Measurements from ENCODE around the gene PACSIN2.

The PACSIN2 gene

DNA sequence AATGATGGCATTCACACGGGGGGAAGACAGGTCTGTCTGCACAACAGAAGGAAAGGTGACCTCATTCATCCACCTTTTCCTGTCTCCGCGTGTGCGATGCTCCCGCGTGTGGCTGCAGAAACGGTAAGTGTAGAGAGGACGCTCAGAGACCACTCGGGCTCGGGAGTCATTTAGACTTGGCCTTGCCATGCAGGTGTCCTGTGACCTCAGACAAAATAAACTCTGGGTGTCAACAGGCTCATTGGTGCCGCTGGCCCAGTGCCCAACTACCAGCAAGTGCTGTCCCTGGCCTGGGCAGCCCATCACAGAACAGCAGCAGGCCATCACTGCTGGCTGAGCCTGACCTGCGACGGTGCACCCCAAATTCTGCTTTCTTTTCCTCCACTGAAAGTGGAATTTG lies 109.7 kb downstream of the PACSIN2 start:
- DNase-seq: no peak

DNA sequence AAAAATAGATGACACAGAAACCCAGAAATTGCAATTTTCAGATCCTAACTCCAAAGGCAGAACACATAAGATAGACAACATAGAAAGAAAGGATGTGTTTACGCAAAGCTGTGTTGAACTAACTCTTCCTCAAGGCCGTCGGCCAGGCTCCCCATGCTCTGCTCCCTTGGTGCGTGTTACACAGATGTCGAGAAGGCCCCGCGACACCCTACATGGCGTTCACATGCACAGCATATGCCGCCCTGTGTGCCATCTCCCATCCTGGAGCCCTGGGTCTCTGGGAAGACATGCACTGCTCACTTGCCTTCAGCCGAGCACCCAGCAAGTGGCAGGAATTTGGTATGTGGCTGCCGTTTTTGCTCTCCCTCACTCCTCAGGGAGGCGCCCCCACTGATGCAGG lies 110.9 kb downstream of the PACSIN2 start:
- DNase-seq: no peak

DNA sequence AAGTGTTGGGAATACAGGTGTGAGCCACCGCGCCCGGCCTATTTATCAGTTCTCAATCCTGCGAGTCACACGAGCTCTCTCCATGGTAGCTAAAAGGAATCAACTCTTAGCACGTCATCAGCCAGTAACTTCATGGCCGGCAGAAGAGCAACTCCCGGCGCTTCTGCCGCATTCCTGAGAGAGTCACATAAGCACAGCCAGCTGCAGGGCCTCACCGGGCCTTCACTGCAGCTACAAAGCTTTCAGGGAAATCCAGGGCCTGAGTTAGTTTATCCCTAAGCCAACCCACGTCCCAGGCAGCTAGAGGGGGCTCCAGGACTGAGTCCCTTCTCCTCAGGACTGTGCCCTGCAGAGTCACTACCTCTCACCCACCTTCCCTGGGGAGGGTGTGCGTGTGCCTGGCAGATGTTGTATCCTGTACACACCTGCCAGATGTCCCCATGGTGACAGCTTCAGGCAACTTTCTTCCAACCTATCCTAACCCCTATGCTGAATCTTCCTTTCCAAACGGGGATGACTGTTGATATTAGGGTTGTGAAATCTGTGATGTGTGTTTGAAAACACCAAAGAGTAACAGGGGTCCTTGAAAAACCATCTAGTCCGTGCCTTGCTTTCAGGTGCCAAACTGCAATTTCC lies 112.0 kb downstream of the PACSIN2 start:
- DNase-seq: no peak

DNA sequence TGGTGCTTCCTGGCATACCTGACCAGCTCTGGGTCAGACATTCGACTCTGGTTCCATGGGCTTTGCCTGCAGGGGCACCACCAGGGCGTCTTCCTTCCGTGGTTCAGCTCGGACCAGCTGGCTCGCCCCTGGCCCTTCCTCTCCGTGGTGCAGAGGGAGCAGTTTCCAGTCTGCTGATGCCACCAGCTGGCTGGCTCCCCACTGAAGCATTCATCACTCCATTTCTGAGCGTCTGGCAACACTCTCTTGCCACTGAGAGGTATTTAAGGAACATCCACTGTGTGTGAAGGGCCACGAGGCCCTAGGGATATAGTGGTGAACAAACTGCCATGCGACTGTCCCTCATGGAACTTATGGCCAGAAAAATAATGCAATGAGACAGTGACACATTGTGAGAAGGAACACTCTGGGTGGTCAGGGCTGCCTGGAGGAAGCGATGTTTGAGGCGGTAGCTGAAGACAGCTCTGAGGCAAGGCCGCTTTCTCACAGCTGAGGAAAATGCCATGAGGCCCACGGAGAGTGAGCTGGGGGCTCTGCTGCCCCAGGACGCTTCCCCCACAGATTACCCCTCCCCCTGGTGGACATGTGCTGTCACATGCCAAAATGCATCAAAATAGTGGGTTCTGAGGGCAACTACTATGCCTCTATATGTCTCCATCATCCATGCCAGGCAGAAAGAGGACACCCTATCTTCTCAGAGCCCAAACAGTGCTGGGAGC lies 113.0 kb downstream of the PACSIN2 start:
- DNase-seq: no peak

DNA sequence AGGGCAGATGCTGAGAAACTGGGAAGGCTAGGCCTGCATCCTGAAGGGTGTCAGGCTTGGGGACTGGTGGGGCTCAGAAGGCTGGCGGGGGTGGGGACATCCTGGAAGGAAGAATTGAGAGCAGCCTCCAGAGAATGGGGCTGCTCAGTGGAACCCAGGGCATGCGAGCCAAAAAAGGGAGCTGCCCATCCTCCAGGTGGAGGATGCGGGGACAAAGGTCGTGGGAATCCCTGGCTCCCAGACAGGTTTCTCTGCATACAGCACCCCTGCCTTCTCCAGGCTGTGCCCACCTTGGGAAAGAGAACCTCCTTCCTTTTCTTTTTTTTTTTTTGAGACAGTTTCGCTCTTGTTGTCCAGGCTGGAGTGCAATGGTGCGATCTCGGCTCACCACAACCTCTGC lies 117.0 kb downstream of the PACSIN2 start:
- no peak for DNase-seq

DNA sequence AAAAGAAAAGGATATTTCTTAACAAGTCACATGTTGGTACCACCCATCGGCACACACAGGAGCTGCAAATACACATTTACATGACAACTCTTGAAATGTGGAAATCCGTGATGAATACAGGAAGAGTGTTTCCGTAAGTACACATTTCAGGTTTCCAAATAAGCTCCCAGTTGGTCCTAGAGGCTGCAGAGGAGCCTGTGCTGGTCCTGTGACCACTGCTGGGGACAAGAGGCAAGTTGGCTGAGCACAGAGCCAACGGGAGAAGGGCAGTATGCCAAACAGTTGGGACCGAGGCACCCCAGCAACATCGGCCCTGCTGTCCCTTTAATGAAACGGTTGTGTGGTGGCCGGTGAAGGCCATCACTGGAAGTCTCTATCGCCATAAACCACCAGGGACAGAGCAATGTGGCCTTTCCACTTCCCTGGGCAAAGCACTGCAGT lies 119.4 kb downstream of the PACSIN2 start:
- DNase-seq: no peak

DNA sequence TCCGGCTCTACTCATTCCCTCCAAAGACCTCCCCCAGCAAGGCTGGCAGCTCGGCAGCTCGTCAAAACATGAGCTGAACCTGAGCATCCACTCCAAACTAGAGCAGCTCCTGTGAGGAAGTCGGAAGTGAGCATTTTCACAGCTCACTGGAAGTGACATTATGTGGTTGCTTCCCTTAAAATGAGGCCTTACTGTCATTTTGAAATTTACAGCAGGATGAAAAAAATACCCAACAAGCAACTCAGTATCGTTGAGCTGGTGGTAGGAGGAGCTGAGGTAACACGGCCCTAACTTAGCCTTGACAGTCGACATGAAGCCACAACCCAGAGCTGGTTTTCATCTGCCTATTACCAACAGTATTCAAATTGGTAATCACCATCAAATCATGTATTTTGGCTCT lies 119.9 kb downstream of the PACSIN2 start:
- DNase-seq: no peak

DNA sequence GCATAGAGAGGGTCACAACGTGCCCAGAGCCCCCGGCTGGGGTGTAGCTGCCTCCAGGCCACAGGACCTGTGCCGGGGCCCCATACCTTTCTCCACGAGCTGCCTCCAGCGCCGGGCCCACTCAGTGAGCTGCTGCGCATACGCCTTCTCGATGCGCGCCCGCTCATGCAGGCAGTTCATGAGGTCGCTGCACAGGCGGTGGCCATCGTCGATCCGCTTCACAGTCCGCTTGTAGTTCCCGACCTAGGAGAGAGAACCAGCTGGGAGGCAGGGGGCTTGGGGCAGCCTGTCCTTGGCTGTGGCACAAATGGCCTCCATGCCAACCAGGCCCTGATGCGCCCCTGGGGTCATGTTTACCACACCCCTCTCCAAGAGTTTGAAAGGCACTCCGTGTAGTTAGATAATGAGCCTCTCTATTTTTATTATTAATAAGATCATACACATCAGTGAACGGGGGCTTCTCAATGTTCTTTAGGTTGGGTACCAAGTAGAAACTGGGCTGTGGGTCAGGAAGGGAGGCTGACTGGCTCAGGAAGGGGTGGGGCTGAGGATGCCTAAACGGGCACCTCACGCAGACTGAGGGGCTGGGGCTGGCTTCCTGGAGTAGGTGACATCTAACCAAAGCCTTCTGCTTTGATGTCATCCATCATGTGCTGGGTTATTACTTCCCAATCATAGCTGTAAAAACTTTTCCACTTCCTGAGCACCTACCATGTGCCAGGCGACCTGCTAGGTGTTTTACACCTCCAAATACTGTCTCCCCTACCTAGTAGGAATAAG lies 121.4 kb downstream of the PACSIN2 start:
- no peak for DNase-seq

DNA sequence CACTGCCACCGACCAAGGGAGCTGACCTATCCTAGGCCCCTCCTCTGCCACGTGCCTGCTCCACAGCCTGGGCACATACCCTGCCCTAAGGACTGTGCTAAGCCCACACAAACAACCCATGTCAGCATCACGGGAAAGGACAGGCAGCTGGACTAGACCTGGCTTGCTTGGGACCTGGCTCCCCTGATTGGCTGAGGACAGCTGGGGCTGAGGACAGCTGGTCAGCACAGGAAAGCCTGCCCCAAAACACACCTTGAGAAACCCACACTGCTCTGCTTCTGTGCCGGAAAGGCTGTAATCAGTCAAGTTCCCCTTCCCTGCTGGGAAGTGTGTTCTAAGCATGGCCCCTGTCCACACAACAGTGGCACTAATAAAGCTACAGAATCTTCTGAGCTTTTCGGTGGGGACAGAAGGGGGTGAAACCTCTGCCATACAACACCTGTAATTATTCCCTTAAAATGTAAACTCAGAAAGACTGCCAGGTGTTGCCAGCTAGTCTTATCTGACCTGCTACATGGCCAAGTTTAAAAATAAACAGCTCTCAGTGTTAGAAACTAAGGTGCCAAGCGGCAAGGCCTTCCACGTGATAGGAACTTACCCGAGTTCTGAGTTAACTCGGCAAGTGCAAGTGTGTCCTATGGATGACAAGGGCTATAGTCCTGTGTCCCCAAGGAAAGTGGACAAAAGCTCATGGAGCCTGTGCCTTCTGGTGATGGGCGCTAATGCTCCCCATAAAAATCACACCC lies 122.2 kb downstream of the PACSIN2 start:
- DNase-seq: no peak

DNA sequence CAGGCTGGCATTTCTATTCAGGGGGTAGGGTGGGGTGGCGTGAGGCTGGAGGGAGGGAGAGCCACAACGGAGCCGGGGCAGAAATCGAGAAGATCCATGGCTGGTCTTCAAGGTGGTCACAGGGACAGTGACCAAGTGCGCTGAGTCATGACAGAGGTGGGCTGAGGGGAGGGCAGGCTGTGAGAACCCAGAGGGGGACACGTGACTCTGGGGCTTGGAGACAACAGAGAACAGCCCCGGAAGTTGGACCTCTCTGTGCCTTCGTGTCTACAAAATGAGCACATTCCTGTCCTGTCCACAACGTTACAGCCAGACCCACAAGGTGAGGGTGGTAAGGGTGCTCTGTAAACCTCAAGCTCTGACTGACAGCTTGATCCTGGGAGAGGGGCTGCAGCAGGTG lies 122.8 kb downstream of the PACSIN2 start:
- DNase-seq: no peak

DNA sequence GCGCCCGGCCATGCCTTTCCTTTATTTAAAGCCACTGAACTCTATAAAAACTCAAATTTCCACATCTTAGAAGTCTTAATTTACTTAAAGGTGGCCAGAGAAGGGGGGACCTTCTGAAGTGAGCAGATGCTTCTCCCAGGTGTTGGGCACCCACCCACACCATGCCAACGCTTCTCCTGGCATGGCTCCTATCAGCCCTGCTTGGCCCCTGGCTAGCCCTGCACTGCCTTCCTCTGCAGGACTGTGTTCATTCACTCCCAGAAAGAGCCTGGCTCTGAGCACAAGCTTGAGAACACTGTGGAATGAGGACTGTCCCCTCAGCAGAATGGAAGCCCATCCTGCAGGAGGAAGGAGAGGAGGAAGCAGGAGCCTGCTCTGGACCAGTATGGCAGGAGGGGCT lies 123.3 kb downstream of the PACSIN2 start:
- no peak for DNase-seq

DNA sequence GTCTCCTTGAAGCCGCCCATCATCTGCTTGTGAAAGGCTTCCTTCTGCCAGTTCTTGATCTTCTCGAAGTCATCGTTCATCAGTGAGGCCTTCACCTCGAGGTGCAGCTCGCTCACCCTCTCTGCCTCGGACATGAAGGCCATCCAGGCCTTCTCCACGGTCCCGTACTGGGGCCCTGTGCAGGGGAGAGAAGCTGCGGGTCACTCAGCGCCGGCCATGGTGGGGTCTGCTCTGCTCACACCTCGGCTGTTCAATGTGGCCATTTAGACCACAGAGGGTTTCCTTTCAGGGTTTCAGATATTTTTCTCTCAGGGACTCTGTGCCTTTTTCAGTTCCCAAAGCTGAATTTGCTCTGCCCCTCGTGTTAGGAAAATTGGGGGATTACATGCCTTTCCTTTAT lies 123.9 kb downstream of the PACSIN2 start:
- no peak for DNase-seq

DNA sequence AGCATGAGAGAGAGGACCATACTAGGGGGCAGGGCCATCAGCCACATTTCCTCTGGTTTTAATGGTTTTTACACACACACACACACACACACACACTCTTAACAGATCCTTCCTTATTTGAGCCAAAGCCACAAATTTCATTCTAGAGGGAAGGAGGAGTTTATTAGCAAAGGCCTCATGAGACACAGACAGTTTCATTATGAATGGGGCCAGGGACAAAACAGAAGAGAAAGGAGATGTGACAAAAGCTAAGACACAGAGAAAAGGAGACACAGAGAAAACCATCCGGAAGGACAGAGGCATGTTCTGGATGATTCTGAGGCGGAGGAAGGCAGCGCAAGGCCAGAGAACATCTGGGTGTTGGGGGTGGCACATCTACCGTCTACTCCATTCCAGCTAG lies 125.6 kb downstream of the PACSIN2 start:
- DNase-seq: no peak

DNA sequence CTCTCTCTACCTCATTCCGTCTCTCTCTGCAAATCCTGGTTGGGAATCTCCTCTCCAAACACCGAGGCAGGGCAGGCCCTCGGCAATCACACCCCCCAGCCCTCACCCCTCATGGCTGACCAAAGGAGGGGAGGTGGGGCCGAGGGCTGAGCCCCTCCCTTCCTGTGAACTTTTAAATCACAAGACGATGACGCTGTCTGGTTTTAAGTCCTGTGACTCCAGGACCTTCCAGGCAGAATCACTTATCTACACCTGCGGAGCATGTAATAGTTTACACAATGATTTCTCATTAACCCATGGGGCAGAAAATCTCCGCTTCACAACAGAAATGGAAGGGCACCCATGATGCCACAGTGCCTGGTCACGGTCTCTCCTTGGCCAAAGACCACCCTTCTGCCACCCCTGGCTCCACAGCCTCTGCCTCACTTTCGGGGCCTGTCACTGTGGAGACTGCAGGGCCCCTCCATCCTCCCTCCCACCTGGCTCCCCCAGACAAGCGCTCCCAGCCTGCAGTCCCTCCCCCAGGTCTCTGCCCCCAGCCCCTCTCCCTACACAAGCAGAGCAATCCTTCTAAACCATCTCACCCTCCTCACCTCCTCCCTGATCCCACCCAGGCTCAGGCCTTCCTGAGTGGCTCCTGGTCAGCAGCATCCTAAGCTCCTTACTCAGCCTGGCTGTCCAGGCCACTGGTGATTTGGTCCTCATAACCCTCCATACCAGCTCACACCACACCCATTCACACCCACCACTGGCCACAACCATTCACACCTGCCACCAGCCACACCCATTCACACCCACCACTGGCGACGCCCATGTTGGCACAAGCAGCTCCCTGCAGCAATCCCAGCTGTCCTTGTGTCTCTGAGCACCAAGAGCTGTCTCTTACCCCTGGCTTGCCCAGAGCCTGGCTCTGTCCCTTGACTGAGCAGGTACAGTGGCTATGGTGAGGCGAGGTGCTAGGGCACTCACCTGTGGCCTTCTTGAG lies 127.1 kb downstream of the PACSIN2 start:
- no peak for DNase-seq

DNA sequence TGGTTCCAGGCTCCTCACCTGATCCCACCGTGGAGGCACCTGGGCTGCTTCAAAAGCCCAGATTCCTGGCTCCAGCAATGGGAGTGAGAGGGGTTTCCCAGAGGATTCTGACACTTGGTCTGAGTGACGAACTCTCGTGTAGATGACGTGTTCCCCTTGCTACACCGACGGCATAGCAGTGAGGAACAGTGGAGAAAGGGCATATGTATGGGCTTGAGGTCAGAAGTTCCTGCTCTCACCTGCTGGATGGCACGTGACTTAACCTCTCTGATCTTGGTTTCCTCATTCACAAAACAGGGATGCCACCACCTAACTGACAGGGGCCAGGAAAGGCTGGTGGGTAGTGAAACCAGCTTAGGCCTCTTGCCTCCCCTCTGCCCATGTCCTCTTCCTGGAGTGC lies 127.8 kb downstream of the PACSIN2 start:
- no peak for DNase-seq

DNA sequence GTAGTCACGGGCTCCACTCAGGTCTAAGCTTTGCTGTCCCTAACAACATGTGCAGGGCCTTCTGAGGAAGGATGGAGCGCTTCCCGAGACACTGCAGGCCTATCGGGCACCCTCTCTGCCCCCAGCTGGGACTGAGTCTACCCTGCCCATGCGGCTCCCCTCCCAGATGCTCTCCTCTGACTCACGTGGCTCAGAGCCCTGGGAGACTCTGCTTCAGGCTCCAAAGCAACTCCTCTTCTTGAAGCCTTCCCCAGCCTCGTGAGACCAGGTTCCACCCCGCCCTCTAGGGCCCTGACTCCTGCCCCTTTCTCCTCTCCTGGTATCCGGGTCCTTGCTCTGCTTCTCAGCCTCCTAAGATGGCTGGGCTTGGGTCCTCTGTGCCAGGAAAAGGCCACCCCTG lies 129.5 kb downstream of the PACSIN2 start:
- no peak for DNase-seq

DNA sequence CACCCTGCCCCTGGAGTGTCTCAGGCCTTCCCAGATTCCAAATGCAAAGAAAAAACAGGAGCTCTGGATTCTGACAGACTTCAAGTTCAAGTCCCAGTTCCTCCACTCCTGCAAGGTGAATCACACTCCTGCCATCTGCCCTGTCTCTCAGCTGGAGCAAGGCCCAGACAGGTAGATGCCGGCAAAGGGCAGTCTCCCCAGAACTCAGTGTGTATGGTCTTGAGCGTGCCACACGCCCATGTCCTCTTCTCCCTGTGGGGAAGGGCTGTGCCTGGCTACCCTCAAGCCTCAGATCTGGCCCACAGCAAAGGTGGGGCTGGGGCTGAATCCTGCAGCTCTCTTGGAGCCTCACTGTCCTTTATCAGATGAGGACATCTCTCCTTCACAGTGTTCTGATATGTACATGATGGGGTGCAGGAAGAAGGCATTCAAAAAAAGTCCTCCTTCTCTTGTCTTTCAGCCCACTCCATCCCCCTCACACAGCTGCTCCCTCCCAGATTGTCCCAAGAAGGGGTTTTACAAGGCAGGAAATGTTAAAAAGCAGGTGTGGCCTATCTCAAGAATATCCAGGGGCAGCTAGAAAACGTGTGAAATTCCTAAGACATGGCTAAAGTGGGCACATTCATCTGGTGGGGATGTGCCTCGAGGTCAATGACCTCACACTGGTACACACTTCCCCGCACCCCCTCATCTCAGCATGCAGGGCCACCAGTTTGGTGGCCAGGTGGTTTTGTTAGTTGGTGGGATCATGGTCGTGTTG lies 130.2 kb downstream of the PACSIN2 start:
- no peak for DNase-seq

DNA sequence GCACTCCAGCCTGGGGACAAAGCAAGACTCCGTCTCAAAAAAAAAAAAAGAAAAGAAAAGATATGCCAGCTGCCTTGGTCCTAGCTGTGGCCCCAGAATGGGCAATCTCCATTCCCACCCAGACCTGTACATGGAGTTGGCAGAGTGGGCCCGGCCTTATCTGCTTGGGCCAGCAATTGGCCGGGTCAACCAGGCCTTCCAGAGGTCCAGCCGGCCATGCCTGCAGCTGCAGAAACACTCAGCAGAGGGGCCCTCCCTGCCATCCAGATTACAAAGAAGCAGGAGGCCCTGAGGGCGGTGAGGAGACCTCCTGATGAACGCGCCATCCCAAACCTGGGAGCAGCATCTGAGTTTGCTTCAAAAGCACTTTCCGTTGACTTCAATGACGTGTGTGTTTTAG lies 131.0 kb downstream of the PACSIN2 start:
- DNase-seq: no peak

DNA sequence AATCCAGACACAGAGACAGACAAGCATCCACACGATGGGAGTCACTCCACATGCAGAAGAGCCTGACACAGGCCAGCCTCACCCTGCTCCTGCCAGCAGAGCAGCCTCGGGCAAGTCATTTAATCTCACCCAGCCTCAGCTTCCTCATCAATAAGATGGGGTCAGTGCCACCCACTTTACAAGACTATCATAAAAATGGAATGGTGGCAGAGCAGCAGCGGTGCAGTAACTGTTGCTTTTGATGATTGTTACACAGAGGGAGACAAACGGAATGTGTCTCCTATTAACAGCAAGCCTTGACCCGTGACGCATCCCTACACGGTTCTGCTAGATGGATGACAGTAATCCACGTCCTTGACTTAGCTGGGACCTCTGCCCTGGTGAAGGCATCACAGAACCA lies 131.8 kb downstream of the PACSIN2 start:
- no peak for DNase-seq

DNA sequence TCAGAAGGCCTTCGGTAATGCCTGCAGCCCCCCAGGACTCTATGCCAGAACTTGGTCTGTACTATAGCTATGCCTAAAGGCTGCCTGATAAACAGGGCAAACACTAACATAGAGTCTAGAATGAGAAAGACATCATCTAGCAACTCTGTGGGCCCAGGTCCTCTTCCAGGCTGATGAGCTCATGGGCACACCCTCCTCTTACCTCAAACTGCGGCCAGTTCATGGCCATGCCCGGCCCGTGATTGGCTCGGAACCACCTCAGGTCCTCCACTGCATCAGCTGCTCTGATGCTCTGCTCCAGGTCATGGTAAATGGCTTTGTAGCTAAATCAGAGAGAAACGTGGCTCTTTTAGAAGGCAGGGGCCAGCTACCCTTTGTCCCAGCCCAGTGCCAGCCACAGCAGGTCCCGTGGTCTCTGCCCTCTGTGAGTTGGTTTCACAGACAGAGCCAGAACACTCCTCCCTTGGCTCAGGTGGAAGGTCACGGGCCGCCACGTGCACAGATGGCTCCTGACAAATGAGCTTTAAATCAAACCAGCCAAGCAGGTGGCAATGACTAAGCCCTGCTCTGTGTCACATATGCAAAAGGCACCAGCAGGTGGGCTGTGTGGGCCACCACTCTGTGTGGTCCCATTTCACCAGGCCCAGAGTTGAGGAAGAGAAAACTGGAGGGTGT lies 132.8 kb downstream of the PACSIN2 start:
- DNase-seq: no peak

Data from right kidney (tissue), 1 donor.